SK-N-SH (cell line): ENCODE measurements around the gene GSTM4.

Source experiments
- FOXJ3 ChIP-seq: sonication (generic); formaldehyde crosslinking; IDR thresholded peaks from 2 replicates; pipeline ENCODE4 v1.5.1; 2020; ENCODE audit warnings: mild to moderate bottlenecking, missing genetic modification reagents
- TF ChIP-seq, protein P1 (sequence below): fragments of 200-600 bp; sonication (generic); IDR thresholded peaks from 2 replicates; pipeline ENCODE4 v1.6.1; 2017; ENCODE audit warnings: antibody characterized with exemption, mild to moderate bottlenecking, moderate library complexity
- TF ChIP-seq, protein P2 (sequence below): IDR thresholded peaks from 2 replicates; pipeline ENCODE4; 2012

DNA sequence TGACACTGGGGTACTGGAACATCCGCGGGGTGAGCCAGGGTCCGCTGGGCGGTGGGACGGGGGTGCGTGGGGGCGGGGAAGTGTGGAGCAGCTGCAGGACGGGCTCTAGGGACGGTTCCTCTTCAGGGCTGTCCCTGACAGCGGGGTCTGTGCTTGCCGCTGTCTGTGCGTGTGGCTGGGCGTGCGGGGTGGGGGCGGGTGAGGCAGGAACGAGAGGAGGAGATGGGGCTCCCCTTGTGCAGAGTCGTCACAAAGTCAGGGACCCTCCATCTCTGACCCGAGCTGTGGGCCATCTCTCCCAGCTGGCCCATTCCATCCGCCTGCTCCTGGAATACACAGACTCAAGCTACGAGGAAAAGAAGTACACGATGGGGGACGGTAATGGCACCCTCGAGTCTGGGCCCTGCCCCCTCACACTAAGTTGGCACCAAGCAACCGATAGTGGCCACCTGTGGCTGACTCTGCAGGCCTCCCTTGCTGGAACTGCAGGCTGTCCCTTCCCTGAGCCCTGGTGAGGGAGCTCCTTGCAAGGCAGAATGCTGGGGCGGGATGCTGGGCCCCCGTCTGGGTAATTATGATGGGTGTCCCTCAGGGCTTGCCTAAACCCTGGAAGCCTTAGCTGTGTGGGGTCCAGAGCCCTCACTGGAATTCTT, 12.3 kb downstream of the GSTM4 start:
- no peak for TF ChIP-seq FOXJ3 (CRISPR knock-in tag)
- TF ChIP-seq, protein P1, sequence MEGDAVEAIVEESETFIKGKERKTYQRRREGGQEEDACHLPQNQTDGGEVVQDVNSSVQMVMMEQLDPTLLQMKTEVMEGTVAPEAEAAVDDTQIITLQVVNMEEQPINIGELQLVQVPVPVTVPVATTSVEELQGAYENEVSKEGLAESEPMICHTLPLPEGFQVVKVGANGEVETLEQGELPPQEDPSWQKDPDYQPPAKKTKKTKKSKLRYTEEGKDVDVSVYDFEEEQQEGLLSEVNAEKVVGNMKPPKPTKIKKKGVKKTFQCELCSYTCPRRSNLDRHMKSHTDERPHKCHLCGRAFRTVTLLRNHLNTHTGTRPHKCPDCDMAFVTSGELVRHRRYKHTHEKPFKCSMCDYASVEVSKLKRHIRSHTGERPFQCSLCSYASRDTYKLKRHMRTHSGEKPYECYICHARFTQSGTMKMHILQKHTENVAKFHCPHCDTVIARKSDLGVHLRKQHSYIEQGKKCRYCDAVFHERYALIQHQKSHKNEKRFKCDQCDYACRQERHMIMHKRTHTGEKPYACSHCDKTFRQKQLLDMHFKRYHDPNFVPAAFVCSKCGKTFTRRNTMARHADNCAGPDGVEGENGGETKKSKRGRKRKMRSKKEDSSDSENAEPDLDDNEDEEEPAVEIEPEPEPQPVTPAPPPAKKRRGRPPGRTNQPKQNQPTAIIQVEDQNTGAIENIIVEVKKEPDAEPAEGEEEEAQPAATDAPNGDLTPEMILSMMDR, result no peak
- TF ChIP-seq, protein P2, sequence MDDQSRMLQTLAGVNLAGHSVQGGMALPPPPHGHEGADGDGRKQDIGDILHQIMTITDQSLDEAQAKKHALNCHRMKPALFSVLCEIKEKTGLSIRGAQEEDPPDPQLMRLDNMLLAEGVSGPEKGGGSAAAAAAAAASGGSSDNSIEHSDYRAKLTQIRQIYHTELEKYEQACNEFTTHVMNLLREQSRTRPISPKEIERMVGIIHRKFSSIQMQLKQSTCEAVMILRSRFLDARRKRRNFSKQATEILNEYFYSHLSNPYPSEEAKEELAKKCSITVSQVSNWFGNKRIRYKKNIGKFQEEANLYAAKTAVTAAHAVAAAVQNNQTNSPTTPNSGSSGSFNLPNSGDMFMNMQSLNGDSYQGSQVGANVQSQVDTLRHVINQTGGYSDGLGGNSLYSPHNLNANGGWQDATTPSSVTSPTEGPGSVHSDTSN, result no peak
